Nephron progenitor cell (in vitro differentiated cells): ENCODE measurements around the gene KIAA1958.

ENCODE experiments used
- DNase-seq: peaks from one replicate; pipeline ENCODE4 v3.0.0; 2021
- H3K27ac Mint-ChIP-seq: 2 replicates; pipeline ENCODE4 v1.8.0; 2021; ENCODE audit warnings: mild to moderate bottlenecking, moderate library complexity, mixed read lengths
- H3K27me3 Mint-ChIP-seq: 2 replicates; pipeline ENCODE4 v1.8.0; 2021; ENCODE audit warnings: mild to moderate bottlenecking, low read depth, mixed read lengths; ENCODE audit not compliant: poor library complexity
- H3K36me3 Mint-ChIP-seq: 2 replicates; pipeline ENCODE4 v1.8.0; 2021; ENCODE audit warnings: low read depth, mixed read lengths
- H3K4me1 Mint-ChIP-seq: 2 replicates; pipeline ENCODE4 v1.8.0; 2021; ENCODE audit warnings: mixed read lengths
- H3K4me3 Mint-ChIP-seq: 2 replicates; pipeline ENCODE4 v1.8.0; 2021; ENCODE audit warnings: mild to moderate bottlenecking, moderate library complexity, mixed read lengths
- H3K9me3 Mint-ChIP-seq: 2 replicates; pipeline ENCODE4 v1.8.0; 2021; ENCODE audit warnings: mild to moderate bottlenecking, moderate library complexity, mixed read lengths
- CTCF ChIP-seq: fragments of 200-600 bp; sonication (generic); IDR thresholded peaks from 2 replicates; pipeline ENCODE4 v1.5.0; 2021; ENCODE audit warnings: antibody characterized with exemption

The KIAA1958 gene

GRCh38 chr9:112624711-112625707 lies 138.4 kb downstream of the KIAA1958 start:
- Mint-ChIP-seq H3K27me3 (peaks cover 5% of the 10 kb centered on the region), H3K27ac (no peak overlapping the region), H3K36me3 (no peaks in the 10 kb centered on the region), H3K9me3 (no peaks in the 10 kb centered on the region), H3K4me3 (no peak overlapping the region), H3K4me1 (peaks cover 9% of the 10 kb centered on the region)
- no peak for DNase-seq
- TF ChIP-seq CTCF = no peak

- peaks cover 13% of the 10 kb centered on the region for H3K36me3 Mint-ChIP-seq
- peak overlapping the region; percentile 52 for H3K27ac Mint-ChIP-seq
- peaks cover 8% of the 10 kb centered on the region for H3K27me3 Mint-ChIP-seq
- H3K4me1 Mint-ChIP-seq = peaks cover under 1% of the 10 kb centered on the region
- no peak for DNase-seq
- H3K9me3 Mint-ChIP-seq = peaks cover 5% of the 10 kb centered on the region
- no peak overlapping the region for H3K4me3 Mint-ChIP-seq
- no peak for TF ChIP-seq CTCF
Observed at GRCh38 chr9:112629671-112630485, 143.3 kb downstream of the KIAA1958 start.

- no peak for DNase-seq
- Mint-ChIP-seq H3K27ac (no peak overlapping the region), H3K4me3 (no peak overlapping the region), H3K36me3 (peaks cover 20% of the 10 kb centered on the region), H3K27me3 (peaks cover 3% of the 10 kb centered on the region), H3K4me1 (no peaks in the 10 kb centered on the region), H3K9me3 (peaks cover 6% of the 10 kb centered on the region)
- no peak for TF ChIP-seq CTCF
Observed at GRCh38 chr9:112631313-112632070, 144.9 kb downstream of the KIAA1958 start.

GRCh38 chr9:112640311-112640710 lies 153.7 kb downstream of the KIAA1958 start:
- Mint-ChIP-seq H3K4me1 (no peaks in the 10 kb centered on the region), H3K36me3 (peaks cover 77% of the 10 kb centered on the region), H3K27me3 (no peaks in the 10 kb centered on the region), H3K27ac (no peak overlapping the region), H3K9me3 (peaks cover 34% of the 10 kb centered on the region), H3K4me3 (no peak overlapping the region)
- no peak for DNase-seq
- no peak for TF ChIP-seq CTCF

- Mint-ChIP-seq H3K4me3 (no peak overlapping the region), H3K9me3 (peaks cover 46% of the 10 kb centered on the region), H3K36me3 (peaks cover 83% of the 10 kb centered on the region), H3K4me1 (no peaks in the 10 kb centered on the region), H3K27me3 (no peaks in the 10 kb centered on the region), H3K27ac (no peak overlapping the region)
- DNase-seq = no peak
- TF ChIP-seq CTCF = no peak
Observed at GRCh38 chr9:112642126-112642525, 155.5 kb downstream of the KIAA1958 start.
